GM23338 (cell line): ENCODE data around the gene CMPK1. TPM values are rescaled to one million over a fixed set of nuclear protein-coding genes. Genes with fewer than 3 reads are reported as not detected.

ENCODE experiments used
- polyA plus RNA-seq: library from polyadenylated mRNA; unstranded; fragments of >200 nt; fragmentation: Nextera tagmentation; extraction: Ambion mirVana; gene quantifications from 2 replicates; pipeline ENCODE4 v1.2.1, GENCODE V29; 2016
- total RNA-seq: library from RNA; depleted of rRNA; stranded (reverse); fragments of >200 nt; shearing (Covaris generic); gene quantifications from 2 replicates; pipeline ENCODE4 v1.2.3, GENCODE V29; 2014; rRNA removed

Gene CMPK1
- total and polyA plus RNA-seq, 2 experiments from 2014 or later = 22.8 to 28.6 TPM

Other genes with a start within 250 kb of the CMPK1 start
- not detected in 2 replicates for gene CYP4A22, start 196.3 kb upstream of the CMPK1 start, total RNA-seq
- gene CYP4A22, start 196.3 kb upstream of the CMPK1 start, polyA plus RNA-seq = not detected in 2 replicates
- not detected in 2 replicates for gene PDZK1IP1, start 143.8 kb upstream of the CMPK1 start, total RNA-seq
- gene PDZK1IP1, start 143.8 kb upstream of the CMPK1 start, polyA plus RNA-seq = not detected in 2 replicates
- not detected in 2 replicates for gene TAL1, start 101.6 kb upstream of the CMPK1 start, total RNA-seq
- gene TAL1, start 101.6 kb upstream of the CMPK1 start, polyA plus RNA-seq = not detected in 2 replicates
- 31.1 and 38.2 TPM in 2 replicates for gene STIL, start 19.6 kb upstream of the CMPK1 start, total RNA-seq
- 15.1 and 15.6 TPM in 2 replicates for gene STIL, start 19.6 kb upstream of the CMPK1 start, polyA plus RNA-seq
- not detected in 2 replicates for gene FOXE3, start 82.5 kb downstream of the CMPK1 start, total RNA-seq
- 0.17 TPM in 1 of 2 replicates, not detected in the other for gene FOXE3, start 82.5 kb downstream of the CMPK1 start, polyA plus RNA-seq
- gene FOXD2, start 104.3 kb downstream of the CMPK1 start, total RNA-seq = 0.28 TPM in 1 of 2 replicates, not detected in the other
- not detected in 2 replicates for gene FOXD2, start 104.3 kb downstream of the CMPK1 start, polyA plus RNA-seq